Neural cell (in vitro differentiated cells): Measurements from ENCODE around the gene SLC24A3. TPM values are rescaled to one million over a fixed set of nuclear protein-coding genes. Genes with fewer than 3 reads are reported as not detected.

Source experiments
- H2AFZ ChIP-seq: fragments of 200-600, 300-800 bp; sonication (generic), shearing (Covaris generic); 2 replicates; pipeline ENCODE4 v1.6.0; 2014; ENCODE audit warnings: low read depth, mild to moderate bottlenecking, antibody characterized with exemption, low read length, moderate library complexity
- H3F3A ChIP-seq: fragments of 200-600 bp; shearing (Covaris generic); 2 replicates; pipeline ENCODE4 v1.6.1; 2016; ENCODE audit warnings: mild to moderate bottlenecking, moderate library complexity, mixed read lengths, antibody characterized with exemption, low read length; ENCODE audit not compliant: insufficient read depth, poor library complexity, severe bottlenecking
- H3K27ac ChIP-seq: fragments of 200-600, 300-800 bp; sonication (generic), shearing (Covaris generic); 2 replicates; pipeline ENCODE4 v1.5.1; 2014; ENCODE audit warnings: mild to moderate bottlenecking, low read length, moderate library complexity
- H3K27me3 ChIP-seq: fragments of 300-800, 200-600 bp; sonication (generic), shearing (Covaris generic); 2 replicates; pipeline ENCODE4 v1.6.0; 2014; ENCODE audit warnings: mild to moderate bottlenecking, low read depth, low read length, moderate library complexity; ENCODE audit not compliant: insufficient read depth
- H3K36me3 ChIP-seq: fragments of 300-800, 200-600 bp; sonication (generic), shearing (Covaris generic); 2 replicates; pipeline ENCODE4 v1.5.1; 2014; ENCODE audit warnings: mild to moderate bottlenecking, antibody characterized with exemption, low read length, moderate library complexity; ENCODE audit not compliant: insufficient read depth
- H3K4me2 ChIP-seq: fragments of 300-800, 200-600 bp; sonication (generic), shearing (Covaris generic); 2 replicates; pipeline ENCODE4 v1.6.0; 2014; ENCODE audit warnings: mild to moderate bottlenecking, low read length
- H3K4me3 ChIP-seq: fragments of 300-800, 200-600 bp; sonication (generic), shearing (Covaris generic); 2 replicates; pipeline ENCODE4 v1.5.1; 2014; ENCODE audit warnings: mild to moderate bottlenecking, low read length, moderate library complexity
- H3K79me2 ChIP-seq: fragments of 200-600 bp; shearing (Covaris generic); replicated peaks from 2 replicates; pipeline ENCODE4 v1.6.0; 2014; ENCODE audit warnings: mild to moderate bottlenecking, low read length, moderate library complexity; ENCODE audit not compliant: insufficient read depth
- H3K9ac ChIP-seq: fragments of 300-800, 200-600 bp; sonication (generic), shearing (Covaris generic); 2 replicates; pipeline ENCODE4 v1.6.1; 2016; ENCODE audit warnings: mild to moderate bottlenecking, low read length, mixed read lengths
- H3K9me2 ChIP-seq: fragments of 200-600 bp; shearing (Covaris generic); 2 replicates; pipeline ENCODE4 v1.6.1; 2016; ENCODE audit warnings: mild to moderate bottlenecking, low read length, mixed read lengths; ENCODE audit not compliant: insufficient read depth
- H3K9me3 ChIP-seq: fragments of 200-600, 300-800 bp; sonication (generic), shearing (Covaris generic); 2 replicates; pipeline ENCODE4 v1.6.1; 2016; ENCODE audit warnings: mild to moderate bottlenecking, mixed run types, low read length, moderate library complexity, mixed read lengths
- H4K20me1 ChIP-seq: fragments of 200-600 bp; shearing (Covaris generic); 2 replicates; pipeline ENCODE4 v1.6.1; 2016; ENCODE audit warnings: mild to moderate bottlenecking, mixed run types; ENCODE audit not compliant: insufficient read depth
- CTCF ChIP-seq: fragments of 450-650 bp; IDR thresholded peaks from 2 replicates; pipeline ENCODE4 v1.5.1; 2014; ENCODE audit warnings: antibody characterized with exemption, mild to moderate bottlenecking, moderate library complexity; ENCODE audit not compliant: poor library complexity, severe bottlenecking
- EP300 ChIP-seq: fragments of 450-650 bp; conservative IDR thresholded peaks from 2 replicates; pipeline ENCODE4 v1.6.1; 2014; ENCODE audit warnings: antibody characterized with exemption, mild to moderate bottlenecking, moderate library complexity; ENCODE audit not compliant: poor library complexity, severe bottlenecking
- EZH2 ChIP-seq: fragments of 200-600, 300-800 bp; shearing (Covaris generic), sonication (generic); IDR thresholded peaks from 2 replicates; pipeline ENCODE4 v1.6.1; 2014; ENCODE audit warnings: antibody characterized with exemption, low read length, borderline replicate concordance, mild to moderate bottlenecking; ENCODE audit not compliant: insufficient read depth, poor library complexity, severe bottlenecking
- MXI1 ChIP-seq: fragments of 450-650 bp; conservative IDR thresholded peaks from 2 replicates; pipeline ENCODE4 v1.6.1; 2014; ENCODE audit warnings: antibody characterized with exemption, mild to moderate bottlenecking; ENCODE audit not compliant: poor library complexity, severe bottlenecking
- POLR2AphosphoS5 ChIP-seq: IDR thresholded peaks from 2 replicates; pipeline ENCODE4 v1.6.1; 2012
- RAD21 ChIP-seq: fragments of 450-650 bp; conservative IDR thresholded peaks from 2 replicates; pipeline ENCODE4 v1.6.1; 2014; ENCODE audit warnings: antibody characterized with exemption, mild to moderate bottlenecking, moderate library complexity
- REST ChIP-seq: IDR thresholded peaks from 2 replicates; pipeline ENCODE4 v1.6.1; 2012; ENCODE audit warnings: borderline replicate concordance
- SMC3 ChIP-seq: fragments of 450-650 bp; conservative IDR thresholded peaks from 2 replicates; pipeline ENCODE4 v1.6.1; 2014; ENCODE audit warnings: antibody characterized with exemption, mild to moderate bottlenecking, moderate library complexity; ENCODE audit not compliant: poor library complexity
- TAF1 ChIP-seq: IDR thresholded peaks from 2 replicates; pipeline ENCODE4 v1.6.1; 2012; ENCODE audit warnings: low read depth
- polyA plus RNA-seq: library from polyadenylated mRNA; depleted of rRNA; stranded (reverse); fragments of >200 nt; gene quantifications from 2 replicates; pipeline ENCODE4 v1.2.3, GENCODE V29; 2014

SLC24A3 gene
- polyA plus RNA-seq, 1 donor from 2014 or later: 6.5 TPM

DNA sequence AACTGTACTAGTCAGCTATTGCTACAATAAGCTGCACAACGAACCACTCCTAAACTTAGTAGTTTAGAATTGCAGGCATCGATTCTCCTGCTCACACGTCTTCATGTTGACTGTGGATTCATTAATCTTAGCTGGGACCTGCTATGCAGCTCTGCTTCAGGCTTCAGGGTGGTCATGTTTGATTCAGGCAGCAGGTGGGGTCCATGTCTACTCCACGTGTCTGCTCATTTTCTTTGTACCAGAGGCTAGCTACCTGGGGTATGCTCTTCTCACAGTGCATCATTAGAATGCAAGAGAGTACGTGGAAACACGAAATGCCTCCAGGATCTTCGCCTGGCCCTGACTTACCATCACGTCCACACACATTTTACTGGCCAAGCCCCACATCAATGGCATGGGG is 481.1 kb downstream of the SLC24A3 start:
- Histone ChIP-seq H2AFZ (no peak overlapping the region), H3K4me3 (no peak overlapping the region)

GRCh38 chr20:19695081-19695480 is 482.6 kb downstream of the SLC24A3 start:
- Histone ChIP-seq H3F3A (no peaks in the 10 kb centered on the region), H3K27me3 (no peaks in the 10 kb centered on the region), H4K20me1 (no peaks in the 10 kb centered on the region), H3K4me2 (no peak overlapping the region), H3K9me3 (no peaks in the 10 kb centered on the region), H3K36me3 (no peaks in the 10 kb centered on the region), H3K9me2 (no peaks in the 10 kb centered on the region), H3K9ac (no peak overlapping the region), H3K79me2 (no peaks in the 10 kb centered on the region), H3K4me3 (no peak overlapping the region), H3K27ac (no peak overlapping the region), H2AFZ (no peak overlapping the region)
- TF ChIP-seq REST (no peak), CTCF (no peak), RAD21 (no peak), POLR2AphosphoS5 (no peak), MXI1 (no peak), TAF1 (no peak), EP300 (no peak)

More for the DNA sequence above, 481.1 kb downstream of the SLC24A3 start:
- Histone ChIP-seq H3K9me3 (no peaks in the 10 kb centered on the region), H4K20me1 (no peaks in the 10 kb centered on the region), H3K4me2 (no peak overlapping the region), H3K9ac (no peak overlapping the region), H3K27ac (no peak overlapping the region), H3K36me3 (no peaks in the 10 kb centered on the region), H3F3A (no peaks in the 10 kb centered on the region), H3K79me2 (no peaks in the 10 kb centered on the region), H3K27me3 (no peaks in the 10 kb centered on the region), H3K9me2 (no peaks in the 10 kb centered on the region)
- TF ChIP-seq CTCF: no peak
- no peak for TF ChIP-seq REST
- no peak for TF ChIP-seq TAF1
- no peak for TF ChIP-seq RAD21
- no peak for TF ChIP-seq EP300
- TF ChIP-seq POLR2AphosphoS5: no peak
- no peak for TF ChIP-seq SMC3
- TF ChIP-seq MXI1: no peak
- TF ChIP-seq EZH2: no peak
